Liver (tissue), 9 donors: Measurements from ENCODE around the gene TNFRSF25. TPM values are rescaled to one million over a fixed set of nuclear protein-coding genes. Genes with fewer than 3 reads are reported as not detected.
"Not testable (repeated sequence)": the region's sequence is repeated elsewhere in the genome, so short reads cannot be mapped to it uniquely, and the experiment has no call there.

Experiments
- DNase-seq: peaks from one replicate; pipeline ENCODE4 v3.0.0-alpha.2; 2017; ENCODE audit warnings: low spot score
- H3K27ac ChIP-seq, 2 donors: one replicate each; pipeline ENCODE4 v1.7.0; 2013; ENCODE audit warnings: inconsistent platforms in 2 of 2, low read length in 2 of 2, control low read depth in 1 of 2, low read depth in 1 of 2, mild to moderate bottlenecking in 1 of 2
- H3K27me3 ChIP-seq, 4 donors: one replicate each; pipeline versions ENCODE4 v1.6.1 to v1.7.0; 2013; ENCODE audit warnings: low read length in 3 of 4, inconsistent platforms in 1 of 4, mild to moderate bottlenecking in 1 of 4, moderate library complexity in 1 of 4; ENCODE audit not compliant: control insufficient read depth in 4 of 4, insufficient read depth in 4 of 4
- H3K36me3 ChIP-seq, 4 donors: one replicate each; pipeline versions ENCODE4 v1.6.1 to v1.7.0; 2013; ENCODE audit warnings: low read length in 3 of 4, mild to moderate bottlenecking in 3 of 4, low read depth in 1 of 4, moderate library complexity in 1 of 4; ENCODE audit not compliant: control insufficient read depth in 4 of 4, insufficient read depth in 3 of 4
- H3K4me1 ChIP-seq, 4 donors: one replicate each; pipeline versions ENCODE4 v1.6.1 to v1.7.0; 2013; ENCODE audit warnings: low read length in 3 of 4, mild to moderate bottlenecking in 3 of 4, moderate library complexity in 1 of 4; ENCODE audit not compliant: control insufficient read depth in 4 of 4, insufficient read depth in 4 of 4
- H3K4me3 ChIP-seq, 3 donors: one replicate each; pipeline versions ENCODE4 v1.6.1 to v1.7.0; 2013; ENCODE audit warnings: low read length in 3 of 3, control low read depth in 1 of 3, low read depth in 1 of 3, mild to moderate bottlenecking in 1 of 3
- H3K9ac ChIP-seq, 2 donors: one replicate each; pipeline ENCODE4 v1.7.0; 2013; ENCODE audit warnings: low read length in 2 of 2, mild to moderate bottlenecking in 2 of 2, moderate library complexity in 2 of 2, control low read depth in 1 of 2, low read depth in 1 of 2
- H3K9me3 ChIP-seq, 4 donors: one replicate each; pipeline versions ENCODE4 v1.6.1 to v1.7.0; 2013; ENCODE audit warnings: low read length in 3 of 4; ENCODE audit not compliant: control insufficient read depth in 4 of 4
- EGR1 ChIP-seq, 2 donors: IDR thresholded peaks; 2 replicates each; pipeline ENCODE4 v1.6.1; 2016 to 2018; ENCODE audit warnings: antibody characterized with exemption in 2 of 2, low read depth in 2 of 2
- FOXA1 ChIP-seq: IDR thresholded peaks from 2 replicates; pipeline ENCODE4 v1.6.1; 2016; ENCODE audit warnings: antibody characterized with exemption
- FOXA2 ChIP-seq: IDR thresholded peaks from 2 replicates; pipeline ENCODE4 v1.6.1; 2016; ENCODE audit warnings: antibody characterized with exemption
- GABPA ChIP-seq, 2 donors: IDR thresholded peaks in 1 of 2; conservative IDR thresholded peaks in 1 of 2; 2 replicates each; pipeline ENCODE4 v1.6.1; 2016; ENCODE audit warnings: antibody characterized with exemption in 2 of 2, mild to moderate bottlenecking in 1 of 2, moderate library complexity in 1 of 2
- HNF4A ChIP-seq, 2 donors: conservative IDR thresholded peaks; 2 replicates each; pipeline ENCODE4 v1.6.1; 2016; ENCODE audit warnings: antibody characterized with exemption in 2 of 2, mild to moderate bottlenecking in 2 of 2
- HNF4G ChIP-seq: IDR thresholded peaks from 2 replicates; pipeline ENCODE4 v1.6.1; 2016; ENCODE audit warnings: antibody characterized with exemption
- JUND ChIP-seq, 2 donors: IDR thresholded peaks; 2 replicates each; pipeline ENCODE4 v1.6.1; 2016; ENCODE audit warnings: antibody characterized with exemption in 2 of 2
- MAX ChIP-seq: IDR thresholded peaks from 2 replicates; pipeline ENCODE4 v1.6.1; 2016; ENCODE audit warnings: antibody characterized with exemption
- NR2F2 ChIP-seq: IDR thresholded peaks from 2 replicates; pipeline ENCODE4 v1.6.1; 2016; ENCODE audit warnings: antibody characterized with exemption
- RAD21 ChIP-seq, 2 donors: IDR thresholded peaks; 2 replicates each; pipeline ENCODE4 v1.6.1; 2016; ENCODE audit warnings: antibody characterized with exemption in 2 of 2, mild to moderate bottlenecking in 2 of 2
- RXRA ChIP-seq, 2 donors: IDR thresholded peaks; 2 replicates each; pipeline ENCODE4 v1.6.1; 2017 to 2018; ENCODE audit warnings: antibody characterized with exemption in 2 of 2, mild to moderate bottlenecking in 1 of 2
- SP1 ChIP-seq: IDR thresholded peaks from 2 replicates; pipeline ENCODE4 v1.6.1; 2018; ENCODE audit warnings: antibody characterized with exemption, mild to moderate bottlenecking
- TAF1 ChIP-seq: conservative IDR thresholded peaks from 2 replicates; pipeline ENCODE4 v1.6.1; 2016; ENCODE audit warnings: antibody characterized with exemption, mild to moderate bottlenecking
- YY1 ChIP-seq: IDR thresholded peaks from 2 replicates; pipeline ENCODE4 v1.6.1; 2016; ENCODE audit warnings: antibody characterized with exemption, mild to moderate bottlenecking
- WGBS: extraction: QIAGEN DNeasy Blood & Tissue Kit; methylation state at CpG from one replicate; pipeline ENCODE4 v1.1.7; 2013; 5-methylcytosine and 5-hydroxymethylcytosine counted together
- polyA plus RNA-seq, 2 donors: library from polyadenylated mRNA; stranded (reverse) in 1 of 2; unstranded in 1 of 2; fragments of 200-250 nt in 1 of 2; fragments of >200 nt in 1 of 2; fragmentation: Nextera tagmentation in 1 of 2; extraction: Ambion mirVana in 1 of 2; gene quantifications; one replicate each; pipeline versions ENCODE4 v1.2.1 to v1.2.3, GENCODE V29; 2013 to 2015
- total RNA-seq, 2 donors: library from RNA; depleted of rRNA; stranded (reverse); fragments of >200 nt; gene quantifications; one replicate each; pipeline ENCODE4 v1.2.3, GENCODE V29; 2014
- TF ChIP-seq, protein P1 (sequence below): IDR thresholded peaks from 2 replicates; pipeline ENCODE4 v1.6.1; 2016; ENCODE audit warnings: antibody characterized with exemption
- TF ChIP-seq, protein P2 (sequence below): IDR thresholded peaks from 2 replicates; pipeline ENCODE4 v1.6.1; 2016; ENCODE audit warnings: antibody characterized with exemption
- TF ChIP-seq, protein P3 (sequence below): IDR thresholded peaks from 2 replicates; pipeline ENCODE4 v1.6.1; 2016; ENCODE audit warnings: antibody characterized with exemption, mild to moderate bottlenecking
- TF ChIP-seq, protein P4 (sequence below): fragments of 150-350 bp; IDR thresholded peaks from 2 replicates; pipeline ENCODE4 v1.5.1; 2017; ENCODE audit warnings: improper control_type of control experiment, low read depth, low read length; ENCODE audit not compliant: missing input control
- donor health status: healthy.
- donor health status: healthy.
- donor health status: healthy.
- donor health status: healthy.
- donor health status: healthy.

The TNFRSF25 gene
- total and polyA plus RNA-seq, 4 donors: 0.78 to 2.6 (median 2.0) TPM

DNA sequence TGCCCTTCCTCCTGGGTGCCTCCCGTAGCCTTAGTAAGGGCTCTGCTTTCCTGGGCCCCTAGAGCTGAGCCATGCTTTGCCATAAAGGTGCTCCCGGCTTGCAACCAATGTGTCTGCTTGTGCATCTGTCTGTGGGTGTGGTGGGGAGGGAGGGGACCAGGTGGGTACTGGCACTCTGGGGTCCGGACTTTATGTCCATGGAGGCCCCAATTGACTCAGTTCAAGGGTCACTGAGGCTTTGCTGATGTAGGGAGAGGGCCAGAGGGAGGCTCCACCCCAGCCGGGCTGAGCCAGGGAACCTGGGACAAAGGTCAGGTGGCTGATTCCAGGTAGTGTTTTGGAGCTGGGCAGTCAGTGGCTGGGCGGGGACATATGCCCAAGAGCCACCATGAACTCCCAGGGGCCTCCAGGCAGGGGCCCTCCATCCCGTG is 15.0 kb downstream of the TNFRSF25 start:
- no peak overlapping the region for H3K9ac ChIP-seq
- DNase-seq: peak; percentile 66
- peak overlapping the region; percentile 53 to 70 for H3K27ac ChIP-seq
- peaks cover 30 to 60% (median 39%) of the 10 kb centered on the region in 4 donors for H3K4me1 ChIP-seq
- H3K9me3 ChIP-seq: no peaks in the 10 kb centered on the region
- peaks cover 0 to 3% (median under 1%) of the 10 kb centered on the region in 4 donors for H3K36me3 ChIP-seq
- WGBS: 22% methylated on average over 6 of the region's 6 CpGs
- peak overlapping the region; percentile 7 to 44 (median 40) for H3K4me3 ChIP-seq
- no peak for TF ChIP-seq EGR1 (IDR thresholded peaks at IDR 0.05; ENCODE audit: low read depth in 2 of 2)
- TF ChIP-seq, protein P1, sequence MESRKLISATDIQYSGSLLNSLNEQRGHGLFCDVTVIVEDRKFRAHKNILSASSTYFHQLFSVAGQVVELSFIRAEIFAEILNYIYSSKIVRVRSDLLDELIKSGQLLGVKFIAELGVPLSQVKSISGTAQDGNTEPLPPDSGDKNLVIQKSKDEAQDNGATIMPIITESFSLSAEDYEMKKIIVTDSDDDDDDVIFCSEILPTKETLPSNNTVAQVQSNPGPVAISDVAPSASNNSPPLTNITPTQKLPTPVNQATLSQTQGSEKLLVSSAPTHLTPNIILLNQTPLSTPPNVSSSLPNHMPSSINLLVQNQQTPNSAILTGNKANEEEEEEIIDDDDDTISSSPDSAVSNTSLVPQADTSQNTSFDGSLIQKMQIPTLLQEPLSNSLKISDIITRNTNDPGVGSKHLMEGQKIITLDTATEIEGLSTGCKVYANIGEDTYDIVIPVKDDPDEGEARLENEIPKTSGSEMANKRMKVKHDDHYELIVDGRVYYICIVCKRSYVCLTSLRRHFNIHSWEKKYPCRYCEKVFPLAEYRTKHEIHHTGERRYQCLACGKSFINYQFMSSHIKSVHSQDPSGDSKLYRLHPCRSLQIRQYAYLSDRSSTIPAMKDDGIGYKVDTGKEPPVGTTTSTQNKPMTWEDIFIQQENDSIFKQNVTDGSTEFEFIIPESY: peak; percentile 36
- peak in 1 of 2 donors; percentile 30 for TF ChIP-seq JUND (IDR thresholded peaks at IDR 0.05)
- TF ChIP-seq, protein P2, sequence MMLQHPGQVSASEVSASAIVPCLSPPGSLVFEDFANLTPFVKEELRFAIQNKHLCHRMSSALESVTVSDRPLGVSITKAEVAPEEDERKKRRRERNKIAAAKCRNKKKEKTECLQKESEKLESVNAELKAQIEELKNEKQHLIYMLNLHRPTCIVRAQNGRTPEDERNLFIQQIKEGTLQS: no peak
- no peak for TF ChIP-seq RAD21 (IDR thresholded peaks at IDR 0.05)
- TF ChIP-seq, protein P3, sequence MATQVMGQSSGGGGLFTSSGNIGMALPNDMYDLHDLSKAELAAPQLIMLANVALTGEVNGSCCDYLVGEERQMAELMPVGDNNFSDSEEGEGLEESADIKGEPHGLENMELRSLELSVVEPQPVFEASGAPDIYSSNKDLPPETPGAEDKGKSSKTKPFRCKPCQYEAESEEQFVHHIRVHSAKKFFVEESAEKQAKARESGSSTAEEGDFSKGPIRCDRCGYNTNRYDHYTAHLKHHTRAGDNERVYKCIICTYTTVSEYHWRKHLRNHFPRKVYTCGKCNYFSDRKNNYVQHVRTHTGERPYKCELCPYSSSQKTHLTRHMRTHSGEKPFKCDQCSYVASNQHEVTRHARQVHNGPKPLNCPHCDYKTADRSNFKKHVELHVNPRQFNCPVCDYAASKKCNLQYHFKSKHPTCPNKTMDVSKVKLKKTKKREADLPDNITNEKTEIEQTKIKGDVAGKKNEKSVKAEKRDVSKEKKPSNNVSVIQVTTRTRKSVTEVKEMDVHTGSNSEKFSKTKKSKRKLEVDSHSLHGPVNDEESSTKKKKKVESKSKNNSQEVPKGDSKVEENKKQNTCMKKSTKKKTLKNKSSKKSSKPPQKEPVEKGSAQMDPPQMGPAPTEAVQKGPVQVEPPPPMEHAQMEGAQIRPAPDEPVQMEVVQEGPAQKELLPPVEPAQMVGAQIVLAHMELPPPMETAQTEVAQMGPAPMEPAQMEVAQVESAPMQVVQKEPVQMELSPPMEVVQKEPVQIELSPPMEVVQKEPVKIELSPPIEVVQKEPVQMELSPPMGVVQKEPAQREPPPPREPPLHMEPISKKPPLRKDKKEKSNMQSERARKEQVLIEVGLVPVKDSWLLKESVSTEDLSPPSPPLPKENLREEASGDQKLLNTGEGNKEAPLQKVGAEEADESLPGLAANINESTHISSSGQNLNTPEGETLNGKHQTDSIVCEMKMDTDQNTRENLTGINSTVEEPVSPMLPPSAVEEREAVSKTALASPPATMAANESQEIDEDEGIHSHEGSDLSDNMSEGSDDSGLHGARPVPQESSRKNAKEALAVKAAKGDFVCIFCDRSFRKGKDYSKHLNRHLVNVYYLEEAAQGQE: peak; percentile 57
- TF ChIP-seq FOXA1: no peak
- peak; percentile 78 for TF ChIP-seq MAX
- peak; percentile 80 for TF ChIP-seq HNF4G
- TF ChIP-seq, protein P4, sequence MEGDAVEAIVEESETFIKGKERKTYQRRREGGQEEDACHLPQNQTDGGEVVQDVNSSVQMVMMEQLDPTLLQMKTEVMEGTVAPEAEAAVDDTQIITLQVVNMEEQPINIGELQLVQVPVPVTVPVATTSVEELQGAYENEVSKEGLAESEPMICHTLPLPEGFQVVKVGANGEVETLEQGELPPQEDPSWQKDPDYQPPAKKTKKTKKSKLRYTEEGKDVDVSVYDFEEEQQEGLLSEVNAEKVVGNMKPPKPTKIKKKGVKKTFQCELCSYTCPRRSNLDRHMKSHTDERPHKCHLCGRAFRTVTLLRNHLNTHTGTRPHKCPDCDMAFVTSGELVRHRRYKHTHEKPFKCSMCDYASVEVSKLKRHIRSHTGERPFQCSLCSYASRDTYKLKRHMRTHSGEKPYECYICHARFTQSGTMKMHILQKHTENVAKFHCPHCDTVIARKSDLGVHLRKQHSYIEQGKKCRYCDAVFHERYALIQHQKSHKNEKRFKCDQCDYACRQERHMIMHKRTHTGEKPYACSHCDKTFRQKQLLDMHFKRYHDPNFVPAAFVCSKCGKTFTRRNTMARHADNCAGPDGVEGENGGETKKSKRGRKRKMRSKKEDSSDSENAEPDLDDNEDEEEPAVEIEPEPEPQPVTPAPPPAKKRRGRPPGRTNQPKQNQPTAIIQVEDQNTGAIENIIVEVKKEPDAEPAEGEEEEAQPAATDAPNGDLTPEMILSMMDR: no peak
- no peak for TF ChIP-seq FOXA2
- peak; percentile 26 for TF ChIP-seq NR2F2
- TF ChIP-seq TAF1: no peak
- TF ChIP-seq RXRA (IDR thresholded peaks at IDR 0.05): peak; percentile 89 to 91
- peak; percentile 96 for TF ChIP-seq SP1
- no peak for TF ChIP-seq GABPA (IDR thresholded peaks at IDR 0.05 in 1 of 2, conservative IDR thresholded peaks at IDR 0.05 in 1 of 2)
- peak; percentile 73 for TF ChIP-seq YY1
- peak; percentile 94 to 97 for TF ChIP-seq HNF4A (conservative IDR thresholded peaks at IDR 0.05)
- no peaks in the 10 kb centered on the region for H3K27me3 ChIP-seq

GRCh38 chr1:6450486-6450885 is 15.5 kb downstream of the TNFRSF25 start:
- H3K27me3 ChIP-seq, H3K36me3 ChIP-seq, H3K9me3 ChIP-seq, DNase-seq, H3K9ac ChIP-seq: not testable (repeated sequence)
- Histone ChIP-seq H3K27ac (peak overlapping the region; percentile 53 to 70), H3K4me1 (peaks cover 33 to 64% (median 40%) of the 10 kb centered on the region in 4 donors), H3K4me3 (peak overlapping the region in 1 of 3 donors; percentile 40)
- 17% methylated on average over 10 of the region's 10 CpGs for WGBS
